Loucy (cell line): ENCODE measurements around the gene PIGU.

ENCODE experiments used
- EZH2phosphoT487 ChIP-seq: fragments of 200-600 bp; IDR thresholded peaks from 2 replicates; pipeline ENCODE4 v1.6.1; 2018; ENCODE audit warnings: antibody characterized with exemption, mild to moderate bottlenecking, moderate library complexity, borderline replicate concordance
- TF ChIP-seq, protein P1 (sequence below): fragments of 200-600 bp; sonication (generic); conservative IDR thresholded peaks from 2 replicates; pipeline ENCODE4 v1.5.1; 2014; ENCODE audit warnings: mild to moderate bottlenecking, antibody characterized with exemption, low read length

DNA sequence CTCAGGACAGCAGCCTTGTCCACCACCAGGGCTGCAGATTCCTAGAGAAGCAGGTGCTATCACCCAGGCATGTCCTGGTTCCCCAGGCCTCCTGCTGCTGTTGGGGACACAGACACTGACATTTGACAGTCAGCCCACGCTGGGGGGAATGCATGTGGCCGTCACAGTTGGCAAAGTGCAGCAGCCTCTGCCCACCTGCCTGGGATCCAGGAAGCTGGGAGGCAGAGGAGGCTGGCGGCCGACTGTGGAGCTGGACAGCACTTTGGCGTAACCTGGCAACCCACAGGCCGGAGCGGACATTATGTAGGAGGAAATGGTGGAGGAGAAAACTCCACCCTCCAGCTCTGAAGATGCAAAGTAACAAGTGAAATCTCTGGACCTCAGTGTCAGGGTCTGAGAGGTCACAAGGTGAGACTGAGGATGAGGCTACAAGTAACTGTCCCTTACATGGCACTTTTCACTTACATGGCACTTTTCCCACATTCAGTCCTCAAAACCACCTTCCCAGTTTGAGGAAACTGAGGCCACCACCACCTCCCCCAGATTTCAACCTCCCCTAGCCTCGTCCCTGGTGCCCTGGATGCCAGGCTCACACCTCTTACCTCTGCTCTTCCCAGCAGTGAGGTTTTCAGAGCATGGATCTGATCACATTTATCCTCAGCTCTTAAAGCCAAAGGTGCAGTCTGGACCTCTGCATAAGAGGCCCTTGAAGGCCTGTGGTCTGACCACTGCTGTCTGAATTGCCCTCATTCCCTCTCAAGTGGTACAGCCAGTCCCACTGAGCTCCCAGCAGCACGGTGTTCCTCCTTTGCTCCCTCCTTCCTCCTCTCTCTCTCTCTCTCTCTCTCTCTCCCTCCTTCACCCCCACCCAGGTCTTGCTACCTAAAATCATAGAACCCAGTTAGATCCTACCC is 109.7 kb downstream of the PIGU start:
- TF ChIP-seq EZH2phosphoT487: no peak
- TF ChIP-seq, protein P1, sequence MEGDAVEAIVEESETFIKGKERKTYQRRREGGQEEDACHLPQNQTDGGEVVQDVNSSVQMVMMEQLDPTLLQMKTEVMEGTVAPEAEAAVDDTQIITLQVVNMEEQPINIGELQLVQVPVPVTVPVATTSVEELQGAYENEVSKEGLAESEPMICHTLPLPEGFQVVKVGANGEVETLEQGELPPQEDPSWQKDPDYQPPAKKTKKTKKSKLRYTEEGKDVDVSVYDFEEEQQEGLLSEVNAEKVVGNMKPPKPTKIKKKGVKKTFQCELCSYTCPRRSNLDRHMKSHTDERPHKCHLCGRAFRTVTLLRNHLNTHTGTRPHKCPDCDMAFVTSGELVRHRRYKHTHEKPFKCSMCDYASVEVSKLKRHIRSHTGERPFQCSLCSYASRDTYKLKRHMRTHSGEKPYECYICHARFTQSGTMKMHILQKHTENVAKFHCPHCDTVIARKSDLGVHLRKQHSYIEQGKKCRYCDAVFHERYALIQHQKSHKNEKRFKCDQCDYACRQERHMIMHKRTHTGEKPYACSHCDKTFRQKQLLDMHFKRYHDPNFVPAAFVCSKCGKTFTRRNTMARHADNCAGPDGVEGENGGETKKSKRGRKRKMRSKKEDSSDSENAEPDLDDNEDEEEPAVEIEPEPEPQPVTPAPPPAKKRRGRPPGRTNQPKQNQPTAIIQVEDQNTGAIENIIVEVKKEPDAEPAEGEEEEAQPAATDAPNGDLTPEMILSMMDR: no peak
